GM19452 (cell line): ENCODE results near the gene SRGAP3.
"Not testable (repeated sequence)": the region's sequence is repeated elsewhere in the genome, so short reads cannot be mapped to it uniquely, and the experiment has no call there.

Source experiments
- ATAC-seq: cut with Tn5 transposase; IDR thresholded peaks from one replicate; pipeline ENCODE4 v1.9.1; 2021; ENCODE audit not compliant: unreplicated experiment

SRGAP3 gene

GRCh38 chr3:9097495-9097894 is 152.0 kb downstream of the SRGAP3 start:
- ATAC-seq, result no peak

- ATAC-seq, result no peak
Observed at GRCh38 chr3:9091486-9092235, 157.8 kb downstream of the SRGAP3 start.

- no peak for ATAC-seq
Observed at GRCh38 chr3:9088441-9089353, 160.7 kb downstream of the SRGAP3 start.

DNA sequence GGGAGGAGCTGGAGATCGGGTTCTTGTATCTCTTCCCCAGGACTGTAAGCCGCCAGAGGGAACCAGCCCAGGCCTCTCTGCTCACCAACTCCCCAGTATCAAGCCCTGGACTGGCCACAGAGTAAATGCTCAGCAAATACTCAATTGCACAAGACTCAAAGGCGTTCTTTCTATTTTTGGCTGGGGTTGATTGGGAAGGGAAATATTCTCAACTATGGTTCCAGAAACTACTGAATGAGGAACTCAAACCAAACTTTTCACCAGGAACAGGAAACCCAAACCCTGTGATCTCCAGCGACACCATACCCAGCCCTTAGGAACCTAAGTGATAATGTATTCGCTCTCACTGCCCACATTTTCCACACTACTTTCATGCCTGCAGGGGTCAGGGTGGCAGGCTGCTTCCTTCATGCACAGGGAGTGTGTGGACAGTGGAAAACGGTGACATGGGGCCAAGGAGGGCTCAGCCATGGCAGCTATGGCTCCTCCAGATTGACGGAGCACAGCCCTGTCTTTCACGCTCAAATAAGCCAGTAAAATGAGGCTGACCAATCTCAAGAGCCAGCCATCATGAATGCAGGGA is 161.5 kb downstream of the SRGAP3 start:
- no peak for ATAC-seq

- not testable (repeated sequence) for ATAC-seq
Observed at GRCh38 chr3:9085428-9085827, 164.0 kb downstream of the SRGAP3 start.

GRCh38 chr3:9081184-9081818 is 168.1 kb downstream of the SRGAP3 start:
- no peak for ATAC-seq

GRCh38 chr3:9080163-9080562 is 169.3 kb downstream of the SRGAP3 start:
- ATAC-seq, result no peak

GRCh38 chr3:9079676-9080075 is 169.8 kb downstream of the SRGAP3 start:
- ATAC-seq, result no peak

DNA sequence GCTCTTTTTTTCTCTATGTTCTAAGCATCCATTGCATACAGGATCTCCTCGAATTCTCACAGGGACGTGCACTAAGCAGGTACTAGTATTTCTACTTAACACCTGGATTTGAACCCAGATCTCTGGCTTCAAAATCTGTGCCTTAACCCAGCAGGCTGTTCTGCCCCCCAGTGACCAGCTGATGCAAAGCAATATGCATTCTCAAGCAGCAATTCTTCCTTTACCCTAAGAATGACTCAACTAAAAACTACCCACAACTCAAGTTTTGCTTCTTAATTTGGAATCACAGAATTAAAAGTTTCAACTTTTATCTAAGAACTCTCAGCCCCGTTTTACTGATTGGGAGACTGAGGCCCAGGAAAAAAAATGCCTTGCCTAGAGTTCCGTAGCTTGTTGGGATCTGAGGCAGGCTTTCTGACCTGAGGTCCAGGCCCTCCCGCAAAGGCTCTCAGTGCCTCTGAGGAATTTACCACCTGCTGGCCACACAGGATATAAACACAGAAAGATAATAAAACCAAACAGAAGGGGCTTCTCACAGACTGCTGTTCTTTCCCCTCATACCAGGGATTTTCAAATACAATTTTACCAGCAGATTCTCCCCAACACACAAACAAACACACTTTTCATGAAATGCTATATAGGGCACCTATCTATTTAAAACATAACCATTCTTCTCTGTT is 170.7 kb downstream of the SRGAP3 start:
- ATAC-seq, result no peak

DNA sequence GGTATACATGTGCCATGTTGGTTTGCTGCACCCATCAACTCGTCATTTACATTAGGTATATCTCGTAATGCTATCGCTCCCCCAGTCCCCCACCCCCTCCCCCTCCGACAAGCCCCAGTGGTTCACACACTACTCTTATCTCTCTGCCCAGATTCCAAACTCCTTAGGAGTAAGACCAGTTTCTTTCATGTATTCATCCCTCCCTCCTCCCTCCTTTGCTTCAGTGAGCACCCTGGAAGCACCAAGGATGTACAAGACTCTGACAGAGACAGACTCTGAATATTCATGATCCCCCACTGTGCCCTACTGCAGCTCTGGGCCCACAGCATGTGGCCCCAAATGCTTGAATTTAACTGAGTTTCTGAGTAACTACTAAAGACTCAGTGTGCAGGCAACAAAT is 172.4 kb downstream of the SRGAP3 start:
- no peak for ATAC-seq

GRCh38 chr3:9075762-9076161 is 173.7 kb downstream of the SRGAP3 start:
- no peak for ATAC-seq

DNA sequence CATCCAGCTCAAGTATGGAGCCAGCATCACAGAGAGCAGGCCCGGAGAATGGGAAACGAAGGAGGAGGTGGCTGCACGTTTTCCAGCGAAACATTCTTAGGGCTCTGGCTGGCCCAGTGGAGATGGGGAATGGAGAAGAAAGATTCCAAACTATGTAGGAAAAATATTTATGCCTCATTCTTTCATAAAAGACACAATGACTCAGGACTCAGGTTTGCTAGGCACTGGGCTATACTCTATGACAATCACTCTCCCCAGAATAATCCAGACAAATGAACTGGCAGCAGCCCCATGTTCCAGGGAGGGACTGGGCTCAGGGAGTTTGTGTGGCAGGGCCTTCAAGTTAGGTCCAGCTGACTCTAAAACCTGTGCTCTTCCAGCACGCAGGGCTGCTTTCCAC is 175.4 kb downstream of the SRGAP3 start:
- ATAC-seq, result no peak

DNA sequence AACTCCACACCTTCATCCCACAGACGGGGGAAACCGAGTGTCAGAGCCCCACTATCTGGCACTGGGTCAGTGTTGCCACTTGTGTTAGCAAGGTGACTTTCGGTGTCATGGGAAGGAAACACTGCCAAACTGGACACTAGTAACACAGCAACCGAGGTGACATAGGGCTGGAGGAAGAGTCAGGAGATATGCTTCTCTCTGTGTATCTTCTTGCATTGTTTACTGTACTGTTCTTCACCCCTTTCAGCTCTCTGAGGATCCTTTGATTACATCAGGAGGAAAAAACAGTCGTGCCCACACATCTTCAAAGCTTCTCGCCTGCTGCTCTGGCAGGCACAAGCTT is 176.8 kb downstream of the SRGAP3 start:
- ATAC-seq, result no peak

GRCh38 chr3:9071936-9072666 is 177.3 kb downstream of the SRGAP3 start:
- ATAC-seq, result no peak

DNA sequence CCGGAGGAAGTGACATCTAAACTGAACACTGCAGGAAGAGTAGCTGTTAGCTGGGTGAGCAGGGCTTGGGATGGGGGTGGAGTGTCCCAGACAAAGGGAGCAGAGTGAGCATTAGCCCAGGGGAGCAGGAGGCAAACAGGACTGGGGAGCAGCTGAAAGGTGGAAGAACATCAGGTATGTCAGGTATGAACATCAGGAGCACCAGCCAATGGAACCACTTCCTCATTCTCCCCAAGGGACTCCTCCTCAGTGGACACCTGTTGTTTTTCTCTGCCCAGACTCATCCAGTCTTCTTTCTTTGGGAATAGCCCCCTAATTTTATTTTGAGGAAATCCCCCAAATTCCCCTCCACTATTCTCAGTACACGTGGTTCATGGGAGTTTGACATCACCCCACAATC is 178.5 kb downstream of the SRGAP3 start:
- ATAC-seq, result no peak

- no peak for ATAC-seq
Observed at GRCh38 chr3:9069971-9070370, 179.5 kb downstream of the SRGAP3 start.

DNA sequence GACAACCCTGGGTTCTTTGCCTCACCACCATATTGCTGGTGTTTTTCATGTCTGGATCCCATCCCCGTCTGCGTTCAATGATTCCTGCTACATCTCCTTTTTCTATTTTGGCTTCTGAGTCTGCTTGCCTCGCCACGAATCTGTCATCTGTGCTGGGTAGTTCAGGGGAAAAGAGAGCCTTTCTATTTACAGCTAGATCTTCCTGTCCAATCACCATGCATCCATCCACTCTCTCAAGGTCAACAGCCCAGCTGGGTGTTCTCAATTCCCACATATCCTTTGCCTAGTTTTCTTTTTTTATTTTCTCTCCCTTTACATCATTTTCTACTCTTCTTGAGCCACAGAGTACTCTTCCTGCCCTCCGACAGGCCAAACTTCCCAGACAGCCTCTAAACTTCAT is 181.4 kb downstream of the SRGAP3 start:
- no peak for ATAC-seq

GRCh38 chr3:9067352-9067975 is 182.0 kb downstream of the SRGAP3 start:
- no peak for ATAC-seq

DNA sequence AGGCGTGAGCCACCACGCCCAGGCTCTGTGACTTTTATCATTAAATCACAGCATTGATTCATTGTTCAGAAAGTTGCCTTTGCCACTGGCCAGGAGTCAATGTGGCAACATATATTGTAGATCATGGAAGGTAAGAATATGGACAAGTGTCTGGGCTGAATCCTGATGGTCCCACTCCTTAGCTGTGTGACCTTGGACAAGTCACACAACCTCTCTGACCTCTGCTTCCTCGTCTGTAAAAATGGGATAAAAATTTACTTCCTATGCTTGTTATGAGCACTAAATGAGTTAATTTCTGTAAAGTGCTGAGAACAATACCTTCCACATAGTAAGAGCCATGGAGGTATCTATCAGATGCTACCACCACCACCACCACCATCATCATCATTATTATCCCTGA is 182.7 kb downstream of the SRGAP3 start:
- no peak for ATAC-seq

GRCh38 chr3:9066141-9066540 is 183.3 kb downstream of the SRGAP3 start:
- ATAC-seq, result no peak
